WTC11 (cell line): ENCODE measurements around the gene EVL. TPM values are rescaled to one million over a fixed set of nuclear protein-coding genes. Genes with fewer than 3 reads are reported as not detected.

Experiments used
- ATAC-seq: fragments of 200-7000 bp; cut with Tn5 transposase; 2 replicates; pipeline ENCODE4 v1.10.0; 2021; ENCODE audit warnings: mild to moderate bottlenecking, moderate library complexity
- CTCF ChIA-PET: fragments of 300-600 bp; sonication (Branson Sonifier 250); formaldehyde crosslinking; loops from one replicate; lab custom pipeline; 2021; ENCODE audit warnings: antibody characterized with exemption; lab: Charles Lee
- POLR2A ChIA-PET: fragments of 350-600 bp; sonication (Branson Sonifier 250); formaldehyde crosslinking; loops from one replicate; lab custom pipeline; 2021; ENCODE audit warnings: antibody characterized with exemption; lab: Charles Lee
- DNase-seq: peaks from one replicate; pipeline ENCODE4 v3.0.0; 2021; ENCODE audit warnings: low spot score
- H3K27ac Mint-ChIP-seq: 2 replicates; pipeline ENCODE4 v1.8.0; 2021; ENCODE audit warnings: mixed read lengths
- H3K27me3 Mint-ChIP-seq: 2 replicates; pipeline ENCODE4 v1.8.0; 2021; ENCODE audit warnings: low read depth, mild to moderate bottlenecking, moderate library complexity, mixed read lengths
- H3K36me3 Mint-ChIP-seq: 2 replicates; pipeline ENCODE4 v1.8.0; 2021; ENCODE audit warnings: mixed read lengths
- H3K4me1 Mint-ChIP-seq: 2 replicates; pipeline ENCODE4 v1.8.0; 2022; ENCODE audit warnings: mixed read lengths
- H3K4me3 Mint-ChIP-seq: 2 replicates; pipeline ENCODE4 v1.8.0; 2021; ENCODE audit warnings: mild to moderate bottlenecking, moderate library complexity, mixed read lengths
- H3K9me3 Mint-ChIP-seq: 2 replicates; pipeline ENCODE4 v1.8.0; 2021; ENCODE audit warnings: mixed read lengths
- ATF3 ChIP-seq: sonication (generic); formaldehyde crosslinking; conservative IDR thresholded peaks from 2 replicates; pipeline ENCODE4 v1.8.1; 2022; ENCODE audit warnings: mild to moderate bottlenecking, missing genetic modification reagents
- CBFB ChIP-seq: sonication (generic); formaldehyde crosslinking; IDR thresholded peaks from 2 replicates; pipeline ENCODE4 v1.8.1; 2022; ENCODE audit warnings: mild to moderate bottlenecking, low read depth, missing genetic modification reagents
- CREM ChIP-seq: sonication (generic); formaldehyde crosslinking; IDR thresholded peaks from 2 replicates; pipeline ENCODE4 v1.8.1; 2022; ENCODE audit warnings: mild to moderate bottlenecking, missing genetic modification reagents, moderate library complexity
- CTCF ChIP-seq: fragments of 200-600 bp; IDR thresholded peaks from 2 replicates; pipeline ENCODE4 v1.8.0; 2022; ENCODE audit warnings: antibody characterized with exemption
- E2F4 ChIP-seq: sonication (generic); formaldehyde crosslinking; IDR thresholded peaks from 2 replicates; pipeline ENCODE4 v1.8.1; 2022; ENCODE audit warnings: low read depth, mild to moderate bottlenecking, moderate library complexity, missing genetic modification reagents, borderline replicate concordance
- ELF4 ChIP-seq: sonication (generic); formaldehyde crosslinking; IDR thresholded peaks from 2 replicates; pipeline ENCODE4 v1.8.1; 2022; ENCODE audit warnings: low read depth, mild to moderate bottlenecking, moderate library complexity, missing genetic modification reagents
- EMX1 ChIP-seq: fragments of 250-450 bp; sonication (Bioruptor Pico); IDR thresholded peaks from 2 replicates; pipeline ENCODE4 v1.8.0; 2021; ENCODE audit warnings: mild to moderate bottlenecking
- ESRRA ChIP-seq: sonication (generic); formaldehyde crosslinking; IDR thresholded peaks from 2 replicates; pipeline ENCODE4 v1.8.1; 2022; ENCODE audit warnings: mild to moderate bottlenecking, missing genetic modification reagents, borderline replicate concordance
- GTF2I ChIP-seq: fragments of 250-450 bp; sonication (Bioruptor Pico); conservative IDR thresholded peaks from 2 replicates; pipeline ENCODE4 v1.4.0; 2021; ENCODE audit warnings: mild to moderate bottlenecking
- HMGA2 ChIP-seq: fragments of 250-450 bp; sonication (Bioruptor Pico); IDR thresholded peaks from 2 replicates; pipeline ENCODE4 v1.4.0; 2021; ENCODE audit warnings: mild to moderate bottlenecking, moderate library complexity
- JAZF1 ChIP-seq: fragments of 250-450 bp; sonication (Bioruptor Pico); IDR thresholded peaks from 2 replicates; pipeline ENCODE4 v1.9.0; 2021; ENCODE audit warnings: moderate library complexity, mild to moderate bottlenecking, inconsistent platforms
- MLX ChIP-seq: sonication (generic); formaldehyde crosslinking; IDR thresholded peaks from 2 replicates; pipeline ENCODE4 v1.8.1; 2023; ENCODE audit warnings: mild to moderate bottlenecking, missing genetic modification reagents, moderate library complexity
- NR1H2 ChIP-seq: sonication (generic); formaldehyde crosslinking; IDR thresholded peaks from 2 replicates; pipeline ENCODE4 v1.9.0; 2021; ENCODE audit warnings: mild to moderate bottlenecking, moderate library complexity, missing genetic modification reagents
- NR2C2 ChIP-seq: sonication (generic); formaldehyde crosslinking; IDR thresholded peaks from 2 replicates; pipeline ENCODE4 v1.8.0; 2022; ENCODE audit warnings: mild to moderate bottlenecking, missing genetic modification reagents
- PREB ChIP-seq: sonication (generic); formaldehyde crosslinking; IDR thresholded peaks from 2 replicates; pipeline ENCODE4 v1.8.1; 2022; ENCODE audit warnings: mild to moderate bottlenecking, missing genetic modification reagents, moderate library complexity, borderline replicate concordance
- PRRX2 ChIP-seq: fragments of 250-450 bp; sonication (Bioruptor Pico); IDR thresholded peaks from 2 replicates; pipeline ENCODE4 v1.8.0; 2021; ENCODE audit warnings: mild to moderate bottlenecking
- SP1 ChIP-seq: sonication (generic); formaldehyde crosslinking; conservative IDR thresholded peaks from 2 replicates; pipeline ENCODE4 v1.8.1; 2022; ENCODE audit warnings: missing genetic modification reagents
- ZBTB21 ChIP-seq: sonication (generic); formaldehyde crosslinking; IDR thresholded peaks from 2 replicates; pipeline ENCODE4 v1.8.1; 2023; ENCODE audit warnings: mild to moderate bottlenecking, missing genetic modification reagents, borderline replicate concordance
- ZBTB43 ChIP-seq: sonication (generic); formaldehyde crosslinking; IDR thresholded peaks from 2 replicates; pipeline ENCODE4 v1.8.1; 2023; ENCODE audit warnings: mild to moderate bottlenecking, missing genetic modification reagents
- ZNF425 ChIP-seq: fragments of 250-450 bp; sonication (Bioruptor Pico); conservative IDR thresholded peaks from 2 replicates; pipeline ENCODE4 v1.9.0; 2021; ENCODE audit warnings: mild to moderate bottlenecking
- ZNF671 ChIP-seq: fragments of 250-450 bp; sonication (Bioruptor Pico); IDR thresholded peaks from 2 replicates; pipeline ENCODE4 v1.8.0; 2021; ENCODE audit warnings: mild to moderate bottlenecking
- total RNA-seq: library from RNA; stranded (reverse); gene quantifications from 3 replicates; pipeline ENCODE4 v1.2.3, GENCODE V29; 2021

EVL gene
- total RNA-seq, 1 experiment from 2014 or later, result 60.8 TPM

- Mint-ChIP-seq H3K4me3 (no peak overlapping the region), H3K4me1 (no peaks in the 10 kb centered on the region), H3K27me3 (no peaks in the 10 kb centered on the region)
- DNase-seq, result no peak
- ATAC-seq, result no peak
- TF ChIP-seq ATF3 (CRISPR knock-in tag) (no peak), E2F4 (CRISPR knock-in tag) (no peak), MLX (CRISPR knock-in tag) (no peak), ESRRA (CRISPR knock-in tag) (no peak), CBFB (CRISPR knock-in tag) (no peak), NR2C2 (no peak), GTF2I (CRISPR knock-in tag) (no peak), CTCF (no peak), ZBTB43 (CRISPR knock-in tag) (no peak), SP1 (CRISPR knock-in tag) (no peak), JAZF1 (CRISPR knock-in tag) (no peak), ZNF425 (no peak), NR1H2 (no peak), CREM (CRISPR knock-in tag) (no peak), ZNF671 (CRISPR knock-in tag) (no peak), ELF4 (CRISPR knock-in tag) (no peak)
- TF ChIP-seq, all 79 proteins: peak for 0
- Mint-ChIP-seq H3K36me3 (no peaks in the 10 kb centered on the region), H3K27ac (no peak overlapping the region), H3K9me3 (no peaks in the 10 kb centered on the region)
- CTCF ChIA-PET, result interaction anchor here (1.4 kb wide), 1 partner anchor 62 kb away, joined by 3 read pairs; no protein-coding TSS in a partner anchor
- POLR2A ChIA-PET, result no interaction called here
Measured at GRCh38 chr14:100045642-100046344, 19.4 kb upstream of the EVL start.

- no peak for TF ChIP-seq EMX1 (CRISPR knock-in tag)
- TF ChIP-seq PREB, result no peak
- TF ChIP-seq ZBTB43 (CRISPR knock-in tag), result no peak
- no peak for TF ChIP-seq ZBTB21
- TF ChIP-seq PRRX2 (CRISPR knock-in tag), result no peak
- TF ChIP-seq HMGA2 (CRISPR knock-in tag), result no peak
- DNase-seq (no peak), ATAC-seq (no peak)
- Mint-ChIP-seq H3K9me3 (no peaks in the 10 kb centered on the region), H3K4me1 (no peaks in the 10 kb centered on the region), H3K36me3 (no peaks in the 10 kb centered on the region), H3K4me3 (no peak overlapping the region), H3K27ac (no peak overlapping the region), H3K27me3 (no peaks in the 10 kb centered on the region)
- ChIA-PET POLR2A (no interaction called here), CTCF (no interaction called here)
Measured at GRCh38 chr14:100047600-100047999, 17.6 kb upstream of the EVL start.
